Osteoblast (primary cell): ENCODE data around the gene IGSF22. TPM values are rescaled to one million over a fixed set of nuclear protein-coding genes. Genes with fewer than 3 reads are reported as not detected.
"Not testable (repeated sequence)": the region's sequence is repeated elsewhere in the genome, so short reads cannot be mapped to it uniquely, and the experiment has no call there.

Experiments
- DNase-seq: peaks from one replicate; pipeline ENCODE4 v3.0.0; 2011; ENCODE audit warnings: low spot score, mixed read lengths; ENCODE audit not compliant: insufficient read length; ENCODE audit errors: missing footprints
- H2AFZ ChIP-seq: 2 replicates; pipeline ENCODE4 v1.6.0; 2011; ENCODE audit warnings: mild to moderate bottlenecking, low read length
- H3K27ac ChIP-seq: 2 replicates; pipeline ENCODE4 v1.5.1; 2011; ENCODE audit warnings: mild to moderate bottlenecking, low read depth, low read length, moderate library complexity
- H3K27me3 ChIP-seq: 2 replicates; pipeline ENCODE4 v1.6.0; 2012; ENCODE audit warnings: mild to moderate bottlenecking, control low read depth, inconsistent platforms, low read length, moderate library complexity; ENCODE audit not compliant: insufficient read depth
- H3K36me3 ChIP-seq: 2 replicates; pipeline ENCODE4 v1.5.1; 2011; ENCODE audit warnings: mild to moderate bottlenecking, low read length, control low read depth, moderate library complexity; ENCODE audit not compliant: insufficient read depth
- H3K4me1 ChIP-seq: 2 replicates; pipeline ENCODE4 v1.5.1; 2011; ENCODE audit warnings: mild to moderate bottlenecking, low read length, control low read depth, moderate library complexity; ENCODE audit not compliant: insufficient read depth
- H3K4me2 ChIP-seq: 2 replicates; pipeline ENCODE4 v1.6.0; 2011; ENCODE audit warnings: mild to moderate bottlenecking, low read length; ENCODE audit not compliant: insufficient read depth
- H3K4me3 ChIP-seq: fragments of 200-600 bp; sonication (generic); 3 replicates; pipeline ENCODE4 v1.5.1; 2012; ENCODE audit warnings: mild to moderate bottlenecking, low read length, inconsistent platforms; ENCODE audit not compliant: insufficient read depth
- H3K79me2 ChIP-seq: 2 replicates; pipeline ENCODE4 v1.6.0; 2012; ENCODE audit warnings: mild to moderate bottlenecking, low read length, control low read depth, inconsistent platforms; ENCODE audit not compliant: insufficient read depth
- H3K9me3 ChIP-seq: 2 replicates; pipeline ENCODE4 v1.5.1; 2011; ENCODE audit warnings: low read depth, low read length, control low read depth
- H4K20me1 ChIP-seq: 2 replicates; pipeline ENCODE4 v1.6.0; 2012; ENCODE audit warnings: mild to moderate bottlenecking, low read length, control low read depth; ENCODE audit not compliant: insufficient read depth
- CTCF ChIP-seq: IDR thresholded peaks from 2 replicates; pipeline ENCODE4 v1.5.1; 2011; ENCODE audit warnings: mild to moderate bottlenecking, low read depth, low read length, moderate library complexity; ENCODE audit errors: extremely low read depth
- total RNA-seq: library from RNA; depleted of rRNA; stranded (reverse); fragments of >200 nt; gene quantifications from 2 replicates; pipeline ENCODE4 v1.2.3, GENCODE V29; 2012

Gene IGSF22
- total RNA-seq, 1 donor: not detected

- no peak for DNase-seq
- no peak overlapping the region for H2AFZ ChIP-seq
- no peaks in the 10 kb centered on the region for H3K4me1 ChIP-seq
- no peak overlapping the region for H3K4me2 ChIP-seq
- TF ChIP-seq CTCF: no peak
- H4K20me1 ChIP-seq: no peaks in the 10 kb centered on the region
- no peaks in the 10 kb centered on the region for H3K79me2 ChIP-seq
- no peaks in the 10 kb centered on the region for H3K27me3 ChIP-seq
- H3K9me3 ChIP-seq: no peaks in the 10 kb centered on the region
- no peaks in the 10 kb centered on the region for H3K36me3 ChIP-seq
- H3K27ac ChIP-seq: no peak overlapping the region
- H3K4me3 ChIP-seq: no peak overlapping the region
These were observed 48.4 kb downstream of the IGSF22 start for GRCh38 chr11:18677560-18677959.

- H3K4me1 ChIP-seq: no peaks in the 10 kb centered on the region
- no peaks in the 10 kb centered on the region for H3K79me2 ChIP-seq
- no peaks in the 10 kb centered on the region for H3K36me3 ChIP-seq
- H2AFZ ChIP-seq: no peak overlapping the region
- DNase-seq: no peak
- no peak for TF ChIP-seq CTCF
- H3K4me3 ChIP-seq: no peak overlapping the region
- no peak overlapping the region for H3K4me2 ChIP-seq
- H3K27ac ChIP-seq: no peak overlapping the region
- H3K9me3 ChIP-seq: no peaks in the 10 kb centered on the region
- H3K27me3 ChIP-seq: no peaks in the 10 kb centered on the region
- H4K20me1 ChIP-seq: no peaks in the 10 kb centered on the region
These were observed 49.2 kb downstream of the IGSF22 start for GRCh38 chr11:18676803-18677202.

GRCh38 chr11:18672209-18672608 is 53.8 kb downstream of the IGSF22 start:
- not testable (repeated sequence) for H3K4me2 ChIP-seq, H2AFZ ChIP-seq, H3K9me3 ChIP-seq, H3K36me3 ChIP-seq, H3K27me3 ChIP-seq, H3K79me2 ChIP-seq, H4K20me1 ChIP-seq, H3K27ac ChIP-seq, H3K4me3 ChIP-seq
- H3K4me1 ChIP-seq: peaks cover 11% of the 10 kb centered on the region
- DNase-seq: peak; percentile 82

- Histone ChIP-seq H3K27me3 (no peaks in the 10 kb centered on the region), H2AFZ (no peak overlapping the region), H3K27ac (no peak overlapping the region), H3K4me3 (no peak overlapping the region), H3K4me1 (peaks cover 11% of the 10 kb centered on the region), H3K79me2 (no peaks in the 10 kb centered on the region), H4K20me1 (no peaks in the 10 kb centered on the region), H3K36me3 (no peaks in the 10 kb centered on the region), H3K4me2 (no peak overlapping the region), H3K9me3 (no peaks in the 10 kb centered on the region)
- TF ChIP-seq CTCF: no peak
- DNase-seq: no peak
These were observed 54.7 kb downstream of the IGSF22 start for GRCh38 chr11:18671246-18671645.
